ENCODE measurements around the gene CDKL4.
"Not testable (repeated sequence)": the region's sequence is repeated elsewhere in the genome, so short reads cannot be mapped to it uniquely, and the experiment has no call there.

The CDKL4 gene

GRCh38 chr2:39228413-39229209, 15.2 kb downstream of the CDKL4 start:
- no peak for DNase-seq

DNA sequence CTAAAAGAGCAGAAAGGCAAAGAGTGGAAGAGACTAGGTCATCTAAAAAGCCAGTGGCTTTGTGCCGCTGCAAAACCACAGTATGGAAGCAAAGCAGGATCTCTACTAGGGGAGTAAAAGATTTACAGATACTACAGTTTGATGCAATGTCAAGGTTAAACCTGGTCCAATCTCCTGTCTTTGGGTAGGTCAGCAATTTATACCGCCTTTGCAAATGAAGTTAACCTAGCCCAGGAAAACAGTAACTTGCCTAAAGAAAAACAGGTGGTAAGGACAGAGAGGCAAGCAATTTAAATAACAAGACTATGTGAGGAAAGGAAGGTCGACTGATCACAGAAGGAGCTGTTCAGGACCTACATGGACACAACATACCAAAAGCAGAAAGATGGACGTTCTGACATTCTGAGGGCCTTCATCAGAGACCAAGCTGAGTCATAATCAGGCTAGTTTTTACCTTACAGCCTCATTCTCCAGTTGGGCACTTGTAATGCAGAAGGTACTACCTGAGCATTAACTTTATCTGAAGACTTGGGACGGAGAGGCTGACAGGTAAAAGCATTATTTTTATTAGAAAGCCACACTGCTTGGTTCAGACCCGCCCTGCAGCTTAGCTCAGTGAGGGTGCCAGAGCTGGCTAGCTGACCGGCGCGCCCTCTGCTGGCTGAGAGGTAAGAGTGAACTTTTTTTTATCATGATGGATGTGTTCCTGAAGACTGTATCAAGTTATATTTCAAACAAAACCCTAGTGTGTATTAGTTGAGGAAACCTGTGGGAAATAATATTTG, 15.9 kb downstream of the CDKL4 start:
- peak; percentile 85 for DNase-seq

- no peak for DNase-seq
Measured at GRCh38 chr2:39225567-39225966, 18.2 kb downstream of the CDKL4 start.

DNA sequence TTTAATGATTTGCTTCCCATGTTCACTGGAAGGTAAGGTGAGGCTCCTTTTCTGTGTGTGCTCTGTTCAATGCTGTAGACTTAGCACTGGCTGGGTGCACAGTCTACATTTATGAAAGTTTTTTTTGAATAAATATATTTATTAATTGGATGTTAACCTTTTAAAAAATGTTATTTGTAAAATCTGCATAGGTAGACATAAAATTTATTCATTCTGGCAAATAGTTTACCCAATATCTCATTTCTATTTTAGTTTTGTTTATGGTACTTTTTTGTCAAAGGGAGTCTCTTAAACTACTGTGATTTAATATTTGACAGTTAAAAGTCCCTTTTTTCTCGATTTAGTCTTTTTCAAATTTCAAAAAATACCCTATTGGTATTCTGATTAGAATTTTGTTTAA, 19.9 kb downstream of the CDKL4 start:
- DNase-seq = no peak

- no peak for DNase-seq
Measured at GRCh38 chr2:39221459-39221858, 22.3 kb downstream of the CDKL4 start.

DNA sequence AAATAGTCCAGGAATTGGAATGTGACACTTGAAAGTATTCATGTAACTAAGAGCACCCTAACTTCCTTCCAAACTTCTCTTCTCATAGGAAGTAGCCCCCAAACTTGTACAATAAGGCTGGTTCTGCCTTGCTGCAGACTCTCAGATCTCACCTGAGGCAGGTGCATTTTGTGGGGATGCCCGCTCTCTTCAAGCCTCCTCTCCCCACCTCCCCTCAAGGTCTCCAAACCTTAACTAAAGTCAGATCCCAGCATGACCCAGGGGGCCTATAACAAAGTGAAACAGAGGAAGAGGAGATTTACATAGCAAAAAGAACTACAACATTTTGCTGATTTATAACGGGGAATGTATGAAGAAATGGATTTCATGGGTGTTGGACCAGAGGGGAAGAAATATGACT, 23.6 kb downstream of the CDKL4 start:
- DNase-seq = no peak

- DNase-seq = no peak
Measured at GRCh38 chr2:39218391-39218790, 25.4 kb downstream of the CDKL4 start.

- DNase-seq = no peak
Measured at GRCh38 chr2:39217192-39217550, 26.6 kb downstream of the CDKL4 start.

- DNase-seq = peak; percentile 46
Measured at GRCh38 chr2:39216346-39217191, 27.2 kb downstream of the CDKL4 start.

DNA sequence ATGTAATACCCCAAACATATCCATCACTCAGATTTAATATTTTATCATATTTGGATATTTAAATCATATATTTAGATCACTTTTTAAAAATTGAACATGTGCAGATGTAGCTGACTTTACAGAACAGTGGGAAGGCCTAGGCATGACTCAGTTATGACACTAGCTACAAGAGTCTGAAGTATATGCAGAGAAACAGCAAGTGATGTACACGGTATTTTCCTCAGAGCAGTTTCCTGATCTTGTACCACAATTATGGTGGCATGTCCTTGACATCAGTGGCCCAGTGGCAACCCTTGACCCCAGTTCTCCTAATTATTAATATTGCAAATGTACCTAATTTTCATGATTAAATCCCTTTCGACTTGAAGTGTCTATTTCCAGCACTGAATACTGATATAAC, 28.2 kb downstream of the CDKL4 start:
- DNase-seq = no peak

GRCh38 chr2:39213015-39213414, 30.8 kb downstream of the CDKL4 start:
- DNase-seq = no peak

DNA sequence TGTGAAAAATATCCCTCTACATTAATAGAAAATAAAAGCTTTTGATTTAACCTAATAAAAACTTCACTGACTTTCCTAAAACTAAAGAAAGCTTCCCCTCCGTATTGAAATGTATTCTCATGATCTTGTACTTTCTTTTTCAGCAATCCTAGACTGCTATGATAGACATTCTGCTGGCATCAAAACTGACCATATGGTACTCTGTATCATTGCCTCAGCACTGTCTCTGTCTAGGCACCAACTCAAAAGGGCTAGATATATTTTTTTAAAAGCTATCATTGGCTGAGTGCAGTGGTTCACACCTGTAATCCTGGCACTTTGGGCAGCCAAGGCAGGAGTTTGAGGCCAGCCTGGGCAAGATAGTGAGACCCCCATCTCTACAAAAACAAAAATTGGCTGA, 32.9 kb downstream of the CDKL4 start:
- no peak for DNase-seq

DNA sequence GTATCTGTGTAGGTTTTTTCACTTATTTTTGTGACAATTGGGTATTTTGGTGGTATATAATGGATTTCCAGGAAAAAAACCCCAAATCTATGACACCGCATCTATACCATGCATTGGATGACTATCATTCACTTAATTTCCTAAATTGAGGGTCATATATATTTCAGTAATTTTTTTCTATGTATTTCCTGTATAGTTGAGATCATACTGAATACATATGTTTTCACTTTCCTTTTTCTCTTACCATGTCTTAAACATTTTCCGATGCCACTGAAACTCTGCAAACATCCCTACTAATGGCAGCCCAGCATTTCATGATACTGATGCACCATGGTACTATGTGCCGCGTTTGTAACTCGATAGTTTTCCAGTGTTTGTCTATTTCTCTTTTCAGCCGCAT, 40.4 kb downstream of the CDKL4 start:
- no peak for DNase-seq

- DNase-seq = no peak
Measured at GRCh38 chr2:39202639-39203369, 41.0 kb downstream of the CDKL4 start.

DNA sequence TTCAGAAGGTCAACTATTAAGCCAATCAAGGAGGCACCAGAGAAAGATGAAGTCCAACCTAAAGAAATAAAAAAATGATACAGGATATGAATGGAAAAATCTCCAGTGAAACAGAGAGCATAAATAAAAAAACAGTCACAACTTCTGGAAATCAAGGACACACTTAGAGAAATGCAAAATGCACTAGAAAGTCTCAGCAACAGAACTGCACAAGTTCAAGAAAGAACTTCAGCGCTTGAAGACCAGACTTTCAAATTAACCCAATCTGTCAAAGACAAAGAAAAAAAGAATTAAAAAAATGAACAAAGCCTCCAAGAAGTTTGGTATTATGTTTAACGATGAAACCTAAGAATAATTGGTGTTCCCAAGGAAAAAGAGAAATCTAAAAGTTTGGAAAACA, 46.8 kb downstream of the CDKL4 start:
- not testable (repeated sequence) for DNase-seq

DNA sequence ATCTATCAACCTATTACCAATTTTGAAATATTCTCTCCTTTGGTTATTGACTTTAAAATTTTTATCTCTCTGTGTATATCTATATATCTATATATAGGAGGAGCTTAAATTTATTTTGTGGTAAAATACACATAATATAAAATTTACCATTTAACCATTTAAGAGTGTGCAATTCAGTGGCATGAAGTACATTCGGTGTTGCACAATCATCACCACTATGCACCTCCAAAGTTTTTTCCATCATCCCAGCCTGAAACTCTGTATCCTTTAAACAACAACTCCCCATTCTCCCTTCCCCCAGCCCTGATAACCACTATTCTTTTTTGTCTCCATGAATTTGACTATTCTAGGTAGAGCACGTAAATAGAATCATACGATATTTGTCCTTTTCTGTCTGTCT, 49.1 kb downstream of the CDKL4 start:
- DNase-seq = no peak

DNA sequence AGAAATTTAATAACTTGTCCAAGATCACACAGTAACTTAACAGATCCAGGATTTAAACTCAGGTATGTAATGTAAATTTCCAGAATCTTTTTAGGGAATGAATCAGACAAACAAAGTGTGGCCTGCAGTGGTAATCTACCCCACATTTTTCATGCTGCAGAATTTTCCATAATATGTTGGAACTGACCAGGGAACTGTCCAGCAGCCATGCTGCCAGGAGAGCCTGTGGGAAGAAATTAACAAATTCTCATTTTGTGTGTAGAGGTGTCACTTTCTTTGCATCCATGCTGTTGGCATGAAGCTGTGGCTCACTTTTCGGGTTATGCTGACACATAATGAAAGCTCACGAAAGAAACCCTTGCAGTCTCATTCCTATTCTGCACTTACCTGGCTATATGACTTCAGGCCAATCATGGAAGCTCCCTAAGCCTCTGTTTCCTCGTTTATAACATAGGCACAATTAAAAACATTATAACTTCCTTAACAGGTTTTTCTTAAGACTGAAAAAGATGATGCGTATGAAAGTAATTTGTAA, 54.7 kb downstream of the CDKL4 start:
- DNase-seq = no peak

GRCh38 chr2:39183673-39184072, 60.1 kb downstream of the CDKL4 start:
- DNase-seq = no peak

- DNase-seq = no peak
Measured at GRCh38 chr2:39181297-39181696, 62.5 kb downstream of the CDKL4 start.

- no peak for DNase-seq
Measured at GRCh38 chr2:39179974-39180960, 63.5 kb downstream of the CDKL4 start.

DNA sequence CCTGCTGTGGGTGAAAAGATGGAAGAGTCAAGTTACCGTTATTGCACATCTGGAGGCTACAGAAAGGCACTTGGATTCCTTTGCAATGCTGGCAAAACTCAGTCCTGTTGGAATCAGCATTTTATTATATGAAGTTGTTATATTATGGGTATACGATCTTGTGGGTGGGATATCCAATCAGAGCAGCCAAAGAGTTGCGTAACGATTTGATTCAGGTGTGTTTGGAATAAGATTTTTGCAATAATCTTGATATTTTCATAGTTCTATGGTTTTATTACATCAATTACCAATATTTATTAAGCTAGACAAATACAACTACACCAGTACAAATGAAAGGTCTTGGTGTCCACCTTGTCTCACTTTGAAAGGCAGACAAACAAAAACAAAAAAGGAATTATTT, 65.0 kb downstream of the CDKL4 start:
- DNase-seq = no peak
